CD14-positive monocyte (primary cell): ENCODE measurements around the gene CDKAL1. TPM values are rescaled to one million over a fixed set of nuclear protein-coding genes. Genes with fewer than 3 reads are reported as not detected.

ENCODE experiments used
- DNase-seq, 3 donors: peaks; one replicate each; pipeline ENCODE4 v3.0.0-alpha.2; 2011 to 2022
- H2AFZ ChIP-seq: 2 replicates; pipeline ENCODE4 v1.6.0; 2012; ENCODE audit warnings: mild to moderate bottlenecking, low read depth, low read length, inconsistent platforms; ENCODE audit not compliant: insufficient read depth, poor library complexity, severe bottlenecking
- H3K27ac ChIP-seq, 2 donors: 1 replicate in 1 of 2; 2 replicates in 1 of 2; pipeline ENCODE4 v1.5.1; 2012 to 2013; ENCODE audit warnings: low read length in 2 of 2, control low read depth in 1 of 2, inconsistent platforms in 1 of 2, low read depth in 1 of 2, mild to moderate bottlenecking in 1 of 2
- H3K27me3 ChIP-seq, 2 donors: one replicate each; pipeline versions ENCODE4 v1.6.0 to v1.6.1; 2011 to 2013; ENCODE audit warnings: low read length in 2 of 2; ENCODE audit not compliant: control insufficient read depth in 2 of 2, insufficient read depth in 2 of 2
- H3K36me3 ChIP-seq, 2 donors: replicated peaks in 1 of 2; 1 replicate in 1 of 2; 2 replicates in 1 of 2; pipeline versions ENCODE4 v1.5.1 to v1.6.1; 2012 to 2013; ENCODE audit warnings: low read length in 2 of 2, control low read depth in 1 of 2, inconsistent platforms in 1 of 2, mild to moderate bottlenecking in 1 of 2; ENCODE audit not compliant: insufficient read depth in 2 of 2, control insufficient read depth in 1 of 2
- H3K4me1 ChIP-seq, 2 donors: 1 replicate in 1 of 2; 2 replicates in 1 of 2; pipeline versions ENCODE4 v1.5.1 to v1.6.1; 2012 to 2013; ENCODE audit warnings: low read length in 2 of 2, control low read depth in 1 of 2, inconsistent platforms in 1 of 2, mild to moderate bottlenecking in 1 of 2, moderate library complexity in 1 of 2; ENCODE audit not compliant: insufficient read depth in 2 of 2, control insufficient read depth in 1 of 2
- H3K4me2 ChIP-seq: replicated peaks from 2 replicates; pipeline ENCODE3; 2012; ENCODE audit warnings: low read length, moderate library complexity, mild to moderate bottlenecking; ENCODE audit not compliant: poor library complexity, severe bottlenecking; ENCODE audit errors: extremely low read depth
- H3K4me3 ChIP-seq, 3 experiments: fragments of 200-600 bp in 1 of 3; sonication (generic) in 1 of 3; replicated peaks in 1 of 3; 1 replicate in 2 of 3; 2 replicates in 1 of 3; pipeline ENCODE4 v1.5.1; 2011 to 2013; ENCODE audit warnings: low read length in 3 of 3, mild to moderate bottlenecking in 3 of 3, control low read depth in 2 of 3, low read depth in 2 of 3, inconsistent platforms in 1 of 3, moderate library complexity in 1 of 3
- H3K79me2 ChIP-seq: 2 replicates; pipeline ENCODE4 v1.6.0; 2012; ENCODE audit warnings: mild to moderate bottlenecking, control low read depth, inconsistent platforms, low read length, moderate library complexity; ENCODE audit not compliant: insufficient read depth
- H3K9ac ChIP-seq: 2 replicates; pipeline ENCODE4 v1.6.0; 2017; ENCODE audit warnings: low read length, mild to moderate bottlenecking; ENCODE audit not compliant: insufficient read depth, poor library complexity, severe bottlenecking
- H3K9me3 ChIP-seq, 2 donors: replicated peaks in 1 of 2; 1 replicate in 1 of 2; 2 replicates in 1 of 2; pipeline versions ENCODE4 v1.5.1 to v1.6.1; 2012 to 2013; ENCODE audit warnings: low read length in 2 of 2, control low read depth in 1 of 2; ENCODE audit not compliant: control insufficient read depth in 1 of 2, insufficient read depth in 1 of 2
- H4K20me1 ChIP-seq: 2 replicates; pipeline ENCODE4 v1.6.0; 2012; ENCODE audit warnings: mild to moderate bottlenecking, low read length, control low read depth, moderate library complexity; ENCODE audit not compliant: insufficient read depth
- H3K27ac Mint-ChIP-seq, 7 donors: one replicate each; pipeline ENCODE4 v1.8.0; 2020; ENCODE audit warnings: mild to moderate bottlenecking in 7 of 7, mixed read lengths in 7 of 7, moderate library complexity in 6 of 7, inconsistent platforms in 2 of 7
- H3K27me3 Mint-ChIP-seq, 3 donors: one replicate each; pipeline ENCODE4 v1.8.0; 2021 to 2022; ENCODE audit warnings: low read depth in 3 of 3, mild to moderate bottlenecking in 3 of 3, mixed read lengths in 3 of 3, moderate library complexity in 3 of 3, inconsistent platforms in 1 of 3
- H3K36me3 Mint-ChIP-seq, 2 donors: one replicate each; pipeline ENCODE4 v1.8.0; 2020; ENCODE audit warnings: mixed read lengths in 2 of 2, inconsistent platforms in 1 of 2, mild to moderate bottlenecking in 1 of 2
- H3K4me1 Mint-ChIP-seq: one replicate; pipeline ENCODE4 v1.8.0; 2020; ENCODE audit warnings: mild to moderate bottlenecking, mixed read lengths
- H3K4me3 Mint-ChIP-seq, 2 donors: one replicate each; pipeline ENCODE4 v1.8.0; 2020; ENCODE audit warnings: mild to moderate bottlenecking in 2 of 2, mixed read lengths in 2 of 2, moderate library complexity in 1 of 2
- H3K9me3 Mint-ChIP-seq, 7 donors: one replicate each; pipeline ENCODE4 v1.8.0; 2020 to 2022; ENCODE audit warnings: mixed read lengths in 7 of 7, mild to moderate bottlenecking in 6 of 7, moderate library complexity in 6 of 7, inconsistent platforms in 2 of 7
- WGBS: methylation state at CpG from one replicate; pipeline ENCODE4 v1.1.5; 2013; ENCODE audit warnings: missing lambda C conversion rate; ENCODE audit not compliant: insufficient coverage; 5-methylcytosine and 5-hydroxymethylcytosine counted together
- intact Hi-C, 2 donors: fragments of 100-400 bp; cut with micrococcal nuclease; formaldehyde crosslinking; loops; one replicate each; pipeline versions ENCODE4 v1.15.0 to v1.15.1; 2023
- polyA plus RNA-seq, 3 donors: library from polyadenylated mRNA; depleted of rRNA in 1 of 3; unstranded in 2 of 3; stranded (reverse) in 1 of 3; fragments of 300-500 nt in 2 of 3; fragments of >200 nt in 1 of 3; fragmentation: Illumina TruSeq in 2 of 3; gene quantifications; 1 replicate in 2 of 3; 2 replicates in 1 of 3; pipeline ENCODE4 v1.2.3, GENCODE V29; 2012 to 2021
- TF ChIP-seq, protein P1 (sequence below): fragments of 200-600 bp; IDR thresholded peaks from one replicate; pipeline ENCODE4 v1.8.0; 2022; ENCODE audit warnings: antibody characterized with exemption, mild to moderate bottlenecking

Gene CDKAL1
- polyA plus RNA-seq, 3 donors = 3.2 to 12.4 (median 8.3) TPM

DNA sequence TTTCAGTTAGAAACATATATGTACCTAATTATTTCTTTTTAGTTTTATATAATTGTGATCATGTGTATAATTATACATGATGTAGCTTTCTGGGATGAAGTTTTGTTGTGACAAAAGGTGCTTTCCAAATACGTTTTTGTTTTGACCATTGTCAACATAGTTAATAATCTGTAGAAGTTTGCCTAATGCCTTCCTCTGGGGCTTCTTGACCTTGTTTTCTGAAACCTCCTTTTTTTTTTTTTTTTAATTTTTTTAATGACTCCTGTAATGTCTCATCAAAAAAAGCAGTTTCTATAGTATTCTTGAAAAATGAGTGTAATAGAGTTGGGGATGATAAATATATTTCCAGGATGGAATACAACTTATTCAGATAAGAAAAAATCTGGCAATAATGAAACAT lies 624.6 kb downstream of the CDKAL1 start:
- no peak overlapping the region for H3K4me3 ChIP-seq
- DNase-seq = no peak
- H2AFZ ChIP-seq = no peak overlapping the region
- no peaks in the 10 kb centered on the region for H3K27me3 ChIP-seq
- H3K36me3 ChIP-seq = no peaks in the 10 kb centered on the region
- intact Hi-C loops = no loop called here
- H3K9me3 Mint-ChIP-seq = peaks cover 0 to 2% (median 0%) of the 10 kb centered on the region in 7 donors
- no peak overlapping the region for H3K4me3 Mint-ChIP-seq
- no peak overlapping the region for H3K27ac Mint-ChIP-seq
- H3K79me2 ChIP-seq = no peaks in the 10 kb centered on the region
- no peaks in the 10 kb centered on the region for H4K20me1 ChIP-seq
- no peak overlapping the region for H3K27ac ChIP-seq
- no peaks in the 10 kb centered on the region for H3K4me1 ChIP-seq
- H3K4me2 ChIP-seq = no peak overlapping the region
- no peak overlapping the region for H3K9ac ChIP-seq
- no peaks in the 10 kb centered on the region for H3K4me1 Mint-ChIP-seq
- TF ChIP-seq, protein P1, sequence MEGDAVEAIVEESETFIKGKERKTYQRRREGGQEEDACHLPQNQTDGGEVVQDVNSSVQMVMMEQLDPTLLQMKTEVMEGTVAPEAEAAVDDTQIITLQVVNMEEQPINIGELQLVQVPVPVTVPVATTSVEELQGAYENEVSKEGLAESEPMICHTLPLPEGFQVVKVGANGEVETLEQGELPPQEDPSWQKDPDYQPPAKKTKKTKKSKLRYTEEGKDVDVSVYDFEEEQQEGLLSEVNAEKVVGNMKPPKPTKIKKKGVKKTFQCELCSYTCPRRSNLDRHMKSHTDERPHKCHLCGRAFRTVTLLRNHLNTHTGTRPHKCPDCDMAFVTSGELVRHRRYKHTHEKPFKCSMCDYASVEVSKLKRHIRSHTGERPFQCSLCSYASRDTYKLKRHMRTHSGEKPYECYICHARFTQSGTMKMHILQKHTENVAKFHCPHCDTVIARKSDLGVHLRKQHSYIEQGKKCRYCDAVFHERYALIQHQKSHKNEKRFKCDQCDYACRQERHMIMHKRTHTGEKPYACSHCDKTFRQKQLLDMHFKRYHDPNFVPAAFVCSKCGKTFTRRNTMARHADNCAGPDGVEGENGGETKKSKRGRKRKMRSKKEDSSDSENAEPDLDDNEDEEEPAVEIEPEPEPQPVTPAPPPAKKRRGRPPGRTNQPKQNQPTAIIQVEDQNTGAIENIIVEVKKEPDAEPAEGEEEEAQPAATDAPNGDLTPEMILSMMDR = no peak
- H3K36me3 Mint-ChIP-seq = peaks cover 0 to 2% of the 10 kb centered on the region in 2 donors
- no CpG with 5 or more reads among the region's 1 CpG for WGBS
- no peaks in the 10 kb centered on the region for H3K9me3 ChIP-seq
- peaks cover 0 to 2% (median 0%) of the 10 kb centered on the region in 3 donors for H3K27me3 Mint-ChIP-seq

DNA sequence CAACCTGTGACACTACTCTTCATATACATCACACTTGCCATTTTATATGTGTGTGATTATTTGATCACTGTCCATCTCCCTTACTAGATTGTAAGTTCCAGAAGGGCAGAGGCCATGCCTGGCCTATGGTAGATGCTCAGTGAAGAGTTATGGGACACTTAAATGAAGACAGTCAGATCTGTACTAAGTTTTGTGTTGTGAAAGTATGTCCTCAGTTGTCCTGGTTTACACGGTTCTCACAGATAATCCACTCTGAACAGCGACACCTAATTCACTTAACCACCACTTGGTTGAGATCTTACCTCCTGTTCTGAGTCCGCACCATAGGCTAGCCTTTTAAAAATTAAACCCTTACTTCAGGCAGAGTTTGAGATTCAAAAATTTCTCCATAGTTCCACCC lies 625.2 kb downstream of the CDKAL1 start:
- Mint-ChIP-seq H3K9me3 (peaks cover 0 to 2% (median 0%) of the 10 kb centered on the region in 7 donors), H3K27ac (no peak overlapping the region), H3K4me3 (no peak overlapping the region), H3K27me3 (peaks cover 0 to 2% (median 0%) of the 10 kb centered on the region in 3 donors), H3K4me1 (no peaks in the 10 kb centered on the region), H3K36me3 (peaks cover 0 to 2% of the 10 kb centered on the region in 2 donors)
- no peak overlapping the region for H3K9ac ChIP-seq
- no peak overlapping the region for H3K27ac ChIP-seq
- no peak overlapping the region for H3K4me3 ChIP-seq
- H3K9me3 ChIP-seq = no peaks in the 10 kb centered on the region
- intact Hi-C loops = no loop called here
- no CpG with 5 or more reads among the region's 3 CpGs for WGBS
- no peak overlapping the region for H3K4me2 ChIP-seq
- H4K20me1 ChIP-seq = no peaks in the 10 kb centered on the region
- H3K4me1 ChIP-seq = peaks cover 2% of the 10 kb centered on the region in 2 donors
- H3K36me3 ChIP-seq = no peaks in the 10 kb centered on the region
- no peak for DNase-seq
- H2AFZ ChIP-seq = no peak overlapping the region
- TF ChIP-seq, protein P1 = no peak
- H3K79me2 ChIP-seq = no peaks in the 10 kb centered on the region
- H3K27me3 ChIP-seq = no peaks in the 10 kb centered on the region
